ENCODE data around the gene IPO5.
"Not testable (repeated sequence)": the region's sequence is repeated elsewhere in the genome, so short reads cannot be mapped to it uniquely, and the experiment has no call there.

The IPO5 gene

DNA sequence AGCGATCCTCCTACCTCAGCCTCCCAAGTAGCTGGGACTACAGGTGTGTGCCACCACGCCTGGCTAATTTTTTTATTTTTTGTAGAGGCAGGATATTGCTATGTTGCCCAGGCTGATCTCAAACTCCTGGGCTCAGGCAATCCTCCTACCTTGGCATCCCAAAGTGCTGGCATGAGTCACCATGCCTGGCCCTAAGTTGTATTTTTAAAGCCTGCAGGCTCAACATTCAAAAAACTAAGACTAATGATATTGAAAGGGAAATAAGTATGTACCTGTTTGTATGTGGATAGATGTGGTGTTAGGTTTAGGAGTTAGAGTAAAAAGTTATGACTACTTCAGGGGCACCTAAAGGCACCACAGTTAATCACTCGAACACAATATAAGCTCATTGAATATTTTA, 5.4 kb upstream of the IPO5 start:
- no peak for DNase-seq

DNA sequence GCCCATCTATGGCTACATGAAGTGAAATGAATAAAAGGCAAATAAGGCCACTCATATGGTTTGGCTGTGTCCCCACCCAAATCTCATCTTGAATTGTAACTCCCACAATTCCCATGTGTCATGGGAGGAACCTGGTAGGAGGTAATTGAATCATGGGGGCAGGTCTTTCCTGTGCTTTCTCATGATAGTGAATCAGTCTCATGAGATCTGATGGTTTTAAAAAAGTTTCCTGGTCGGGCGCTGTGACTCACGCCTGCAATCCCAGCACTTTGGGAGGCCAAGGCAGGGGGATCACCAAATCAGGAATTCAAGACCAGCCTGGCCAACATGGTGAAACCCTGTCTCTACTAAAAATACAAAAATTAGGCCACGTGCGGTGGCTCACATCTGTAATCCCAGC, 4.2 kb upstream of the IPO5 start:
- DNase-seq: not testable (repeated sequence)

DNA sequence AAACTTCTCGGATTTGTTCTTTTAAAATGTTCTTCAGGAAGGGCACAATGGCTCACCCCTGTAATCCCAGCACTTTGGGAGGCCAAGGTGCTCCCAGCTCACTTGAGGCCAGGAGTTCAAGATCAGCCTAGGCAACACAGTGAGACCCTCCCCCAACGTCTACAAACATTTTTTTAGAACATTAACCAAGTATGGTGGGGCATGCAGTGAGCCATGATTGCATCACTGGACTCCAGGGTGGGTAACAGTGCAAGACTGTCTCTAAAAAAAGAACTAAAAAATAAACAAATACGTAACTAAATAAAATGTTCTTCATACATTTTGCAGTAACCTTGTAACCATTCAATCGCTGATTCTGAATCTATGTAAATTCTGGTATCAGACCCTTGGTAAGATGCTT, 2.1 kb upstream of the IPO5 start:
- no peak for DNase-seq

DNA sequence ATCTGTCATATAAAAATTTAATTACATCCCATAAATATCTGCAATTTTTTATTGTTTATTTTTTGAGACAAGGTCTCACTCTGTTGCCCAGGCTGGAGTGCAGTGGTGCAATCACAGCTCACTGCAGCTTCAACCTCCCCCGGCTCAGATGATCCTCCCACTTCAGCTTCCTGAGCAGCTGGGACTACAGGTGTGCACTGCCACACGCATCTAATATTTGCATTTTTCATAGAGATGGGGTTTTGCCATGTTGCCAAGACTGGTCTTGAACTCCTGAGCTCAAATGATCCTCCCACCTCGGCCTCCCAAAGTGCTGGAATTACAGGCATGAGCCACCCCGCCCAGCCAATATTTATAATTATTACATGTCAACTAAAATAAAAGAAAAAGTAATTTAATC, 644 bp upstream of the IPO5 start:
- not testable (repeated sequence) for DNase-seq

DNA sequence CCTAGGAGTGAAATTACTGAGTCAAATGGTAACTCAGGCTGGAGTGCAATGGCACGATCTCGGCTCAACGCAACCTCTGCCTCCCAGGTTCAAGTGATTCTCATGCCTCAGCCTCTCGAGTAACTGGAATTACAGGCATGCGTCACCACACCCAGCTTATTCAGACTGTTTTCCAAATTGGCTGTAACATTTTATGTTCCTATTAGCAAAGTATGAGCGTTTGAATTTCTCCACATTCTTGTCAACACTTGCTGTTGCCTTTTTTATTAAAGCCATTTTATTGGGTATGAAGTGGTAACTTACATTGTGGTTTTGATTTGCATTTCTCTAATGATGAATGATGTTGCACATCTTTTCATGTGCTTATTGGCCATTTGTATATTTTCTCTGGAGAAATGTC, 7.9 kb downstream of the IPO5 start:
- DNase-seq: no peak

DNA sequence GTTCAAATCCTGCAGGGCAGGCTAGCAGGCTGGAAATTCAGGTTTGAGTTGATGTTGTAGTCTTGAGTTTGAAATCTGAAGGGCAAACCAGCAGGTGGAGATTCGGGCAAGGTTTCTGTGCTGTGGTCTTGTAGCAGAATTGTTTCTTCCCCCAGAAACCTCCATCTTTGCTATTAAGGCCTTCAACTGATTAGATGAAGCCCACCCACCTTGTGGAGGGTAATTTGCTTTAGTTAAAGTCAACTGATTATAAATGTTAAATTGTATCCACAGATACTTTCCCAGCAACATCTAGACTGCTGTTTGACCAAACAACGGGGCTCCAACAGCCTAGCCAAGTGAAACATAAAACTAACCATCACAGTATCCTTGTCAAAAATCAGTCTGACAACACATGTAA, 9.4 kb downstream of the IPO5 start:
- DNase-seq: no peak

DNA sequence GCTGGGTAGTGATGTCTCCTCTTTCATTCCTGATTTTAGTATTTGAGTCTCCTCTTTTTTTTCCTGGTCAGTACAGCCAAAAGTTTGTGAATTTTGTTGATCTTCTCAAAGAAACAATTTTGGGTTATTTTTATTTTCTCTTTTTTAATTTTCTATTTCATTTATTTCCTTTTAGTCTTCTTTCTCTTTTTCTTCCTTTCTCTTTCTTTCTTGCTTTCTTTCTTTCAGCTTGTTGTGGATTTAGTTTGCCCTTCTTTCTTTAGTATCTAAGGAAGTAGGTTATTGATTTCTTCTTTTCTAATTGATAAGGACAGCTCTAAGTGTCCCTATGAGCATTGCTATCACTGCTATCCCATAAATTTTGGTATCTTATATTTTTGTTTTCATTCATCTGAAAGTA, 13.8 kb downstream of the IPO5 start:
- no peak for DNase-seq

DNA sequence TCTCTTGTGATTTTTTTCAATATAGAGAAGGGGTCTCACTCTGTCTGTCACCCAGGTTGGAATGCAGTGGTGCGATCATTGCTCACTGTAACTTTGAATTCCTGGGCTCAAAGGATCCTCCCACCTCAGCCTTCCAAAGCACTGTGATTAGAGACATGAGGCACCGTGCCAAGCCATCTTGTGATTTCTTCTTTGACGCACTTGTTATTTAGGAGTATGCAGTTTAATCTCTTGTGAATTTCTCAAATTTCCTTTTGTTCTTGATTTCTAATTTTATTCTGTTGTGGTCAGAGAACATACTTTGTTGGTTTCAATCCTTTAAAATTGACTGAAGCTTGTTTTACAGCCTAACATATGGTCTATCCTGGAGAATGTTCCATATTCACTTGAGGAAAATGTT, 14.5 kb downstream of the IPO5 start:
- peak in 4 of 58 donors; percentile 5 to 12 (median 8) for DNase-seq

DNA sequence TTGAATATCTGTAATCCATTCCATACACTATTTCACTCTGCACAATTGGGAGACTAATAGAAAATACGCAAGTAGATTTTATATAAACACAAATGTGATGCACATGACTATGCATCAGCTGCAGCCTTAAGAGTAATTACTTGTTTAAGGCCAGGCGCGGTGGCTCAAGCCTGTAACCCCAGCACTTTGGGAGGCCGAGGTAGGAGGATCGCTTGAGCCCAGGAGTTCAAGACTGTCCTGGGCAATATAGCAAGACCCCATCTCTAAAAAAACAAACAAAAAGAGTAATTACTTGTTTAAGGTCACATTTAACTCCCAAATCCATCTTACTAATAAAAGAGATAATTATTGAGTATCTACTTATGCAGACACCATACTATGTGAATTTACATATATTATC, 18.0 kb downstream of the IPO5 start:
- DNase-seq: no peak

DNA sequence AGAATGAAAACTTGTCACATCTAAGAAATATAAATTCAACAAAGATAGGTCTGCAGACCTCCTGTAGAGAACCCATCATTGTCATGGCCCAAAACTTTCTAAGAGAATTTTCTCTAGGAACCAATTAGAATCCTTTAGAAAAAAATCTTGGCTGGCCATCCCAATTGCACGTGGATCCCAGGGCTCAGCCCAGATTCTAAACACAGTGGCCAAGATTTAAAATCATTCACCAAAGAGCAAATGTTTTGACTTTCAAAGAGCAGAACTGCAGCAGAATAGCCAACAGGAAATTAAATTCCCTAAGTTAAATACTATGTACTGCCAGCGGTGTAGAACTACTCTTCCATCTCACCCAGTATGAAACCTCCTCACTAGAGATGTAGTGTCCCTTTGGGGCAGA, 21.3 kb downstream of the IPO5 start:
- no peak for DNase-seq

DNA sequence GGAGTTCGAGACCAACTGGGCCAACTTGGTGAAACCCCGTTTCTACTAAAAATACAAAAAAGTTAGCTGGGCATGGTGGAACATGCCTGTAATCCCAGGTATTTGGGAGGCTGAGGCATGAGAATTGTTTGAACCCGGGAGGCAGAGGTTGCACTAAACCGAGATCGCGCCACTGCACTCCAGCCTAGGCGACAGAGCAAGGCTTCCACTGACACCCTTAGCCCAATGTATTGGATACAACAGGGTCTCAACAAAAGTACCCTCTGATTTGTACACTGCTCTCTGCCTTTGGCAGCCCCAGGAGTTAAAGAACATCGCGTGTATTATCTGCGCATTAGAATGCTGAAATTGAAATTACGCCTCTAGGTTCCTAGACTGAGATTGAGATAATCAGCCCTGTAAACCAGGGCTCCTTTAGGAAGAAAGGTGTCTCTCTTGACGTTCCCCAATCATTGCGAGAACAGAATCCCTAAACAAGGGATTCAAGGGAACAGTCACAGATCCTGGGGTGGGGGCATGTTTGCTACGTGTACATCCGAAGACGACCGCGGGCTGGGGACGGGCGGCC, 21.9 kb downstream of the IPO5 start:
- DNase-seq: peak in 5 of 58 donors; percentile 16 to 30 (median 21)

DNA sequence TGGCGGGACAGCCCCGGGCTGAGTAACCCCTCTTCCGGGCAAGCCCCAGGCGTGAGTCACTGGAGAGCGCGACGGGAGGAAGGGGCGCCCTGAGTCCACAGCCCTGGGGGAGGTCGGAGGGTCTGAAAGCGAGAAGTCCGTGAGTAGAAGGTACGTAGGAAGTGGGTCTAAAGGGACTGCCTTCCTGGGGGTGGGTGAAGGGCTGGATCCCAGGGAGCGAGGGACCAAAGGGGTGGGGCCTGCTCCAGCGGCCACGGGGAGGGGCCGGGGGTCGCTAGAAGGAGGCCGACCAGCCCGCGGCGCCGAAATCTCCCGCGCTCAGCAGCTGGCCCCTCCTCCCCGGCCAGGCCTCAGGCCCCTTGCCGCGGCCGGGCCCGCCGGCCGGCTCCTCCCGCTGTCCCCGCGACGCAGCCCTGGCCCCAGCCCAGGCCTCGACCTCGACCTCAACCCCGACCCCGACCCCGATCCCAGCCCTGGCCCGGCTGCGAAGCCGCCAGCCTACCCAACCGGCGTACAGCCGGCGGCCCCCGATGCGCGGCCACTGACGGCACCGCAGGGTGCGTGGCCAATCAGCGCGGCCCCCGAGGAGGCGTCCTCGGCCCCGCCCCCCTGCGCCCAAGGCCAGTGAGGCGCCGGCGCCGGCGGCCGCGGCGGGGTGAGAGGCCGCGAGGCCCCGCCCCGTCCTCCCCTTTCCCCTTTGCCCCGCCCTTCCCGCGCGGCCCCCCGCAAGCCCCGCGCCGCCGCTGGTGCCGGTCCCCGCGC, 22.6 kb downstream of the IPO5 start:
- peak; percentile 17 to 92 (median 82) for DNase-seq

DNA sequence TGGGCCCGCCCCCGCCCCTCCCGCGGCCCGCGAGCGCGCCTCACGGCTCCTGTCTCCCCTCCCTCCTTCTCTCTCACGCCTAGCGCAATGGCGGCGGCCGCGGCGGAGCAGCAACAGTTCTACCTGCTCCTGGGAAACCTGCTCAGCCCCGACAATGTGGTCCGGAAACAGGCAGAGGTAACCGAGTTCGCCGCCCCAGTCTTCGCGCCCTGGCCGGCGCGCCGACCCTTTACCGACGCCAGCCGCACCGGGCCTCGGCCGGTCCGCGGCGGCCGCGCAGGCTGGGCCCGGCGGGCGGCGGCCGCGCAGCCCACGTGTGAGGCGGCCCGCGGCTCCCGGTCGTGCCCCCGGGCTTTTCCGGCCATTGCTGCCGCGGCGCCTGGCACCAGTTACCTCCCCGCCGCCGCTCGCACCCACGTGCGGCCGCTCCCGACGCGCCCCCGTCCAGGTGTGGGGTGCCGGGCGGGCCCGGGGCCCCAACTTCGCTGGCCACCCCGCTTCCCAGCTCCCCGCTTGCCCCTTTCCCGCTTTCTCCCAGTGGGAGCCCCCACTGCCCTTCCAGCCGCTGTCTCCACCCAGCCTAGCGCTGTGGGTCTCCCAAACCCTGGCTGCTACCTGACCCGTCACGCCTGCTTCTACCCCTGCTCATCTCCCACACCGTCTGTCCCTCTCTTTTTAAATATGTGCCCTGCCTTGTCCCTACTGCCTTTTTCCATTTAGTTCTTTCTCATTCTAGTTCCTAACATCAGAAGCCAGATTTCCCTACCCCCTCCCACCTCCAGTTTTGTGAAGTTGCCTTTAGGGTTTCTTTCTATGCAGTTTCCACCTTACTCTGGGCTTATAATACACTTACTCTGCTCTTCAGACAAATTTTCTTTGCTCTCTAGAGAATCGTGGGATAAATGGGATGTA, 23.4 kb downstream of the IPO5 start:
- DNase-seq: peak in 15 of 58 donors; percentile 5 to 69 (median 28)

DNA sequence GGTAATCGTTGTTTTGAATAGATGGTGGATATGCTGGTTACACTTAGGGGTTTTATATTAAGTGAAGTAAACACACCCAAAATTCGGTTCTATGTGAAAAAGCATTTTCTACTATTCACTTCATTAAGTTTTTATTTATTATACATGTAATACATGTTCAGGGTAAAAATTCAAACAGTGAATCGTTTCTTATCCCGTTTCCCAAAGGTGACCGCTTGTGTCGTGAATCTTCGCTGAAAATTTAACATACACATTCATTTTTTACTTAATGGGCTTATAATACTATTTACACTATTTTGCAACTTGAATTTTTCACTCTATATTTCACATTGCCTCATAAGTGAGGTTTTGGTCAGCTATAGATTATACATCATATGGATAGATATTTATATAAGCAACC, 24.5 kb downstream of the IPO5 start:
- DNase-seq: no peak

DNA sequence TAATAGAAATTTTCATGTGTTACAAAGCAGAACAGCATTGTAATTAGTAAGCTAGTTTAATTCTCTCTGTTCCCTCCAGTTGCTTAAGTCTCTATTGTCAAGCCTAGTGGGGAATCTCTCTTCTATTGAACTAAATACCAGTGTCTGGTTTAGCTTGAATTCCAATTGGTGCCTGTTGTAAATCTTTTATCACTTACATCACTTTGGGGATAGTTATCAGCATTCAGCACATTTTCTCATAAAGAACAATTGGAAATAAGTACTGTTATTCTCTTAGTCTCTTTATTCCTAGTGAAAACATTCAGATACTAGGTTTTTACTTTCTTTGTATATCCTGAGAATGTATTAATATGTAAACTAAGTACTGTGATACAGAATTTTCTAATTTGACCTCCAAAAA, 25.2 kb downstream of the IPO5 start:
- no peak for DNase-seq

DNA sequence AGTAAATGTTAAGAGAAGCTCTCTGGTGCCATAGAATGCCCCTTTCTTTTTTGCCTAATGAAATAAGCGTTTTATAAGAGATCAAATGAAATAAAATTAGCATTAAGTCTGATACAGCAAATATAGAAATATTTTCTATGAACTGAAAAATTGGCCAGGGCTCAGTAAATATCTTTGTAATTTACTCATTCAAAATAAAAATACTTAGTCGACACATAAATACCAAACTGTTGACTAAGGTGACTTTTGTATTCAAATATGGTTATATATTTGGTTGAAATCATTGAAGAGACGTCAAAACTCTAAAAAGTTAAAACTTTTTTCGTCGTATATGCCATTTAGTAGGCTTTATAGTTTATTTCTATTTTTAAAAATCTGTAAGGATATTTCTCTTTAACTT, 25.6 kb downstream of the IPO5 start:
- no peak for DNase-seq

DNA sequence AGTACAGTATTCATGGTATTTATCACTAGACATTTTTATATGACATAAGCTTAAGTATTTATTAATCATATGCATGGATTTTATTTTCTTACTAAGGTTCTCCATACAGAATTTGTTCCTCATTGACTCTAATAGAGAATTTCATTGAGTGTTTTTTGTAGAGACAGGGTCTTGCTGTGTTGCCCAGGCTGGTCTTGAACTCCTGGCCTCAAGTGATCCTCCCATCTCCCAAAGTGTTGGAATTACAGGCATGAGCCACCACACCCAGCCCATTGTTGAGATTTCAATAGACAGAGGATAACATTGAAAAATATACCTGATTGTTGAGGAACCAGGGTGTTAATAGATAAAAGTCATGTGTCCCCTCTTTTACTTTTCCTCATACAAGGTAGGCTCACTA, 26.1 kb downstream of the IPO5 start:
- no peak for DNase-seq

DNA sequence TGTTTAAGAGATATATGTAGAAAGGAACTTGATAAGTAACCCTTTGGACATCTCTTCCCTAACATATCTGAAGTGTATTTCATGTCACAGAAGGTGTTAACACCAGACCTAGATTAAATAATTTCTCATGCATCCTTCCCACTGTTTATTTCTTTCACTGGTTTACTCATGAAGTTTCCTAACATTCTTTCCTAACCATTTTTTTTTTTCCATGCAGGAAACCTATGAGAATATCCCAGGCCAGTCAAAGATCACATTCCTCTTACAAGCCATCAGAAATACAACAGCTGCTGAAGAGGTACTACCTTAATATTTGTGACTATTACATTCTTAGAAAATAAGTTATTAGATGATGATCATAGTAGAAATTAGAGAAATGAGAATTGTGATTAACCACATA, 28.8 kb downstream of the IPO5 start:
- DNase-seq: no peak

DNA sequence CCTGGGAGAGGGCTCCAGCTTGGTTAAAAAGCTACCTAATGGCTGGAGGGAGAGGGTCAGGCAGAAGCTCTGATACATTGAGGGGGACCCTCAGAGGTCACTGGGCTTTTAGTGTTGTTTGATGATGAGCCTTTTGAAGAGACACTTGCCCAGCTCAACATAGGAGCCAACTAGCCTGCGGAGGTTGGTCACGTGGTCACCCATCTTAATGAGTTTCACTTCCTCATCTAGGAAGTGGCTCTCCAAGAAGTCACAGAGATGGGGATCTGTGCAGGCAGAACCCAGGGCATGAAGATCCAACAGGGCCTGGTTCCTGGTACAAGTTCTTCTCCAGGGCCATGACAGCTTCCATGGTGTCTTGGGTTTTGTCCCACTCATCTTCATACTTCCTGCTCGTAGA, 33.4 kb downstream of the IPO5 start:
- no peak for DNase-seq

DNA sequence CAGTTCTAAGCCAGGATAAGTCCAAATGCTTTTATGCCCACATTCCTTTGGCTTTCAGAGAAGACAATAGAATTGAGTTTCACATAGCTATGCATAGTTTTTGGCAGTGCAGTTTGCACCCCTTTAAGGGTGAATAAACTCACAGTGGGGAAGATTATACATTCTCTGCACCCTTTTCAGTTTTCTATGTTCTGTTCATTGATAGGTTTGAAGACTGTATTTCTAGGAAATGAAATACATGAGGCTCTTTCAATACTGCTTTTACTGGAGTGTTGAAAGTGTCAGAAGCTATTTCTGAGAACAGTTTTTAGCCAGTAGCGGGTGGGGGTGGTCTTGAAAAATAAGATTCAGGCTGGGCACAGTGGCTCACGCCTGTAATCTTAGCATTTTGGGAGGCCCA, 46.2 kb downstream of the IPO5 start:
- DNase-seq: no peak

DNA sequence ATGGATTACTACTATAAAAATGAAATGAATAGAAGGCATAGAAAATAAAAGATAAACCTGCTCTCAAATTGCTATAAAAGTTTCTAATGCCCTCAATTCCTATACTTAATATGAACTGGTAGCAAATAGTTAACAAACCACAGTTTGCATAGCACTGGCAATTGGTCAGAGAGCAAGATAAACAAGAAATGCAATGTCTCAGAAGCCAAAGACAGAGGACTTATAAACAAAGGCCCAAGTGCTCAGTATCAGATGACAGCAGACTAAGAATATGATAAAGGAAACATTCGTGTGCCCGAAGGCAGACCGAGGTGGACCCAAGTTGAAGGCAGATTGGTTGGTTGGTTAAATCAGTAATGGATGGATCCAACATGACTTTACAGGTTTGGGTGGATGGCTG, 50.6 kb downstream of the IPO5 start:
- no peak for DNase-seq

DNA sequence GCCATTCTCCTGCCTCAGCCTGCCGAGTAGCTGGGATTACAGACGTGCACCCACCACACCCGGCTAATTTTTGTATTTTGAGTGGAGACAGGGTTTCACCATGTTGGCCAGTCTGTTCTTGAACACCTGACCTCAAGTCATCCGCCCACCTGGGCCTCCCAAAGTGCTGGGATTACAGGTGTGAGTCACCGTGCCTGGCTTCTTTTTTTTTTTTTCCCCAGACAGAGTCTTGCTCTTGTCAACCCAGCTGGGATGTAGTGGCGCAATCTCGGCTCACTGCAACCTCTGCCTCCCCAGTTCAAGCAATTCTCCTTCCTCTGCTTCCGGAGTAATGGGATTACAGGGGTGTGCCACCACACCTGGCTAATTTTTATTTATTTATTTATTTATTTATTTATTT, 51.5 kb downstream of the IPO5 start:
- DNase-seq: not testable (repeated sequence)
